ENCODE measurements around the gene GABRD. TPM values are rescaled to one million over a fixed set of nuclear protein-coding genes. Genes with fewer than 3 reads are reported as not detected.

Gene GABRD
- total RNA-seq, 3 donors from 2014 or later (not counting 1 experiment from before 2014, with no cell fraction given) = 0.19 to 0.33 TPM; not detected in 1

- Mint-ChIP-seq H3K4me1 (peaks cover 0 to 13% of the 10 kb centered on the region in 2 donors), H3K9me3 (no peaks in the 10 kb centered on the region), H3K27ac (no peak overlapping the region), H3K4me3 (no peak overlapping the region), H3K36me3 (no peaks in the 10 kb centered on the region), H3K27me3 (ENCODE audit: low read depth in 2 of 2) (no peaks in the 10 kb centered on the region)
- Histone ChIP-seq H3K27ac (ENCODE audit: low read length) (no peak overlapping the region), H3K27me3 (ENCODE audit: control insufficient read depth, insufficient read depth, low read length) (no peaks in the 10 kb centered on the region), H3K4me1 (ENCODE audit: control insufficient read depth, insufficient read depth, low read length) (peaks cover 11% of the 10 kb centered on the region), H3K4me3 (ENCODE audit: low read length) (no peak overlapping the region), H3K9me3 (ENCODE audit: control insufficient read depth, insufficient read depth, low read length) (no peaks in the 10 kb centered on the region), H3K36me3 (ENCODE audit: control insufficient read depth, insufficient read depth, low read length) (peaks cover 14% of the 10 kb centered on the region)
- intact Hi-C loops (cut with micrococcal nuclease) = no loop called here
- DNase-seq = no peak
- 90% methylated on average over 15 of the region's 15 CpGs for WGBS (ENCODE audit: insufficient coverage)
- no peak for ATAC-seq
- TF ChIP-seq CTCF (IDR thresholded peaks at IDR 0.05) = no peak
Observed at GRCh38 chr1:2060072-2060471, 40.9 kb downstream of the GABRD start.

GRCh38 chr1:2060535-2060934, 41.4 kb downstream of the GABRD start:
- Mint-ChIP-seq H3K9me3 (no peaks in the 10 kb centered on the region), H3K27me3 (ENCODE audit: low read depth in 2 of 2) (no peaks in the 10 kb centered on the region), H3K4me1 (peaks cover 0 to 13% of the 10 kb centered on the region in 2 donors), H3K36me3 (no peaks in the 10 kb centered on the region), H3K27ac (no peak overlapping the region), H3K4me3 (no peak overlapping the region)
- Histone ChIP-seq H3K9me3 (ENCODE audit: control insufficient read depth, insufficient read depth, low read length) (no peaks in the 10 kb centered on the region), H3K27me3 (ENCODE audit: control insufficient read depth, insufficient read depth, low read length) (no peaks in the 10 kb centered on the region), H3K4me3 (ENCODE audit: low read length) (no peak overlapping the region), H3K27ac (ENCODE audit: low read length) (no peak overlapping the region), H3K36me3 (ENCODE audit: control insufficient read depth, insufficient read depth, low read length) (peaks cover 12% of the 10 kb centered on the region), H3K4me1 (ENCODE audit: control insufficient read depth, insufficient read depth, low read length) (peaks cover 11% of the 10 kb centered on the region)
- WGBS (ENCODE audit: insufficient coverage) = 98% methylated on average over 23 of the region's 23 CpGs
- ATAC-seq (no peak), DNase-seq (no peak)
- no peak for TF ChIP-seq CTCF (IDR thresholded peaks at IDR 0.05)
- intact Hi-C loops (cut with micrococcal nuclease) = no loop called here

DNA sequence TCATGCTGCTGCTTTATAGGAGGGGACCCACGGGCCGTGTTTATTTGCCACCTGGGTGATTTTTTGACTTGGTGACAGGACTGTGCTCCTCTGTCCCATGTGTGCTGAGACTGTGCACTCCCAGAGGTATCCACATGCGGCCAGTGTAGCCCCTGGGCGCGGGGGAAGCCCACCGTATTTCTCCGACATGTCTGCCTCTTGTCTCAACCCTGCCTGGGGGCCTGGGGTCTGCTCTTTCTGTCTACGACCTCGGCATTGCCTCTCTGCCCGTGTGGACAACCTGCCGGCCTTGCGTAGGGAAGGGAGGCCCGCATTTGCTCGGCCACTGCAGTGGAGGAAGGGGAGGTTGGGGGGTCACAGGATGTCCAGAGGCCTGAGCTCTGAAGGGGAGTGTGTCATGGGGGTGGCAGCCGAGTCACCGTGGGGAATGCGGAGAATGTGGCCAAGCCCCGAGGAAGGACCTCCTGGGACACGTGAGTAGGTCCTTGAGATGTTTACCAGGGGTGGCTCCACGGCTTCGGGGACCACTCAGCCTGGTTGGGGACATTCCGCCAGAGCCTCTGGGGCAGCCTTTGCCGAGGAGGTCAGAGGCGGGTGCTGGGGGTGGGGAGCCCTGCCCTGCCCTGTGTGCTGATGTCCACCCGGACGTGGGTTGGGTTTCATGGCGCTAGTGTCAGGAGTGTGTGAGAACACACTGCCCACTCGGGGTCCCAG, 42.1 kb downstream of the GABRD start:
- Histone ChIP-seq H3K4me1 (ENCODE audit: control insufficient read depth, insufficient read depth, low read length) (peaks cover 11% of the 10 kb centered on the region), H3K27ac (ENCODE audit: low read length) (no peak overlapping the region), H3K27me3 (ENCODE audit: control insufficient read depth, insufficient read depth, low read length) (no peaks in the 10 kb centered on the region), H3K9me3 (ENCODE audit: control insufficient read depth, insufficient read depth, low read length) (no peaks in the 10 kb centered on the region), H3K4me3 (ENCODE audit: low read length) (no peak overlapping the region), H3K36me3 (ENCODE audit: control insufficient read depth, insufficient read depth, low read length) (peaks cover 9% of the 10 kb centered on the region)
- DNase-seq (no peak), ATAC-seq (no peak)
- H3K9me3 Mint-ChIP-seq = no peaks in the 10 kb centered on the region
- no peaks in the 10 kb centered on the region for H3K27me3 Mint-ChIP-seq (ENCODE audit: low read depth in 2 of 2)
- H3K27ac Mint-ChIP-seq = no peak overlapping the region
- no peak overlapping the region for H3K4me3 Mint-ChIP-seq
- 94% methylated on average over 28 of the region's 28 CpGs for WGBS (ENCODE audit: insufficient coverage)
- no peak for TF ChIP-seq CTCF (IDR thresholded peaks at IDR 0.05)
- intact Hi-C loops (cut with micrococcal nuclease) = no loop called here
- H3K36me3 Mint-ChIP-seq = no peaks in the 10 kb centered on the region
- peaks cover 0 to 13% of the 10 kb centered on the region in 2 donors for H3K4me1 Mint-ChIP-seq

DNA sequence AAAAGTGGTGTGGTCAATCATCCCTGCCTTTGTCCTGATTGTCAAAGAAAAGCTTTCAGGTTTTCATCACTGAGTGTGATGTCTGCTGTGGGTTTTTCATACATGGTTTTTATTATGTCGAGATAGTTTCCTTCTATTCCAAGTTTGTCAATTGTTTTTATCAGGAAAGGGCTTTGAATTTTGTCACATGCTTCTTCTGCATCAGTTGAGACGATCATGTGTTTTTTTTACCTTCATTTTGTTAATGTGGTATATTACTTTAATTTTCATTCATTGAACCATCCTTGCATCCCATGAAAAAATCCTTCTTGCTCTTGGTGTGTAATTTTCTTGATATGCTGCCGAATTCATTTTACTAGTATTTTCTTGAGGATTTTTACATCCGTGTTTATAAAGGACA, 46.6 kb downstream of the GABRD start:
- WGBS (ENCODE audit: insufficient coverage) = 100% methylated on average over 2 of the region's 4 CpGs
- no peaks in the 10 kb centered on the region for H3K9me3 Mint-ChIP-seq

More for the DNA sequence above, 46.6 kb downstream of the GABRD start:
- Histone ChIP-seq H3K36me3 (ENCODE audit: control insufficient read depth, insufficient read depth, low read length) (peaks cover 6% of the 10 kb centered on the region), H3K4me3 (ENCODE audit: low read length) (no peak overlapping the region), H3K27ac (ENCODE audit: low read length) (no peak overlapping the region), H3K4me1 (ENCODE audit: control insufficient read depth, insufficient read depth, low read length) (peaks cover 11% of the 10 kb centered on the region), H3K27me3 (ENCODE audit: control insufficient read depth, insufficient read depth, low read length) (no peaks in the 10 kb centered on the region), H3K9me3 (ENCODE audit: control insufficient read depth, insufficient read depth, low read length) (no peaks in the 10 kb centered on the region)
- peaks cover 6 to 13% of the 10 kb centered on the region in 2 donors for H3K4me1 Mint-ChIP-seq
- H3K36me3 Mint-ChIP-seq = no peaks in the 10 kb centered on the region
- no peak overlapping the region for H3K27ac Mint-ChIP-seq
- no peak for ATAC-seq
- intact Hi-C loops (cut with micrococcal nuclease) = no loop called here
- no peaks in the 10 kb centered on the region for H3K27me3 Mint-ChIP-seq (ENCODE audit: low read depth in 2 of 2)
- DNase-seq = no peak
- TF ChIP-seq CTCF (IDR thresholded peaks at IDR 0.05) = no peak
- H3K4me3 Mint-ChIP-seq = no peak overlapping the region

Data from natural killer cell (primary cell).